Keratinocyte (primary cell): ENCODE measurements around the gene RAB14. TPM values are rescaled to one million over a fixed set of nuclear protein-coding genes. Genes with fewer than 3 reads are reported as not detected.

Source experiments
- DNase-seq: peaks from one replicate; pipeline ENCODE4 v3.0.0-alpha.2; 2011; ENCODE audit warnings: low read depth, missing footprints, low spot score
- FAIRE-seq: peaks from 2 replicates; lab custom pipeline; 2011; peaks lifted over from hg19 to GRCh38; lab: Jason Lieb, UNC
- H2AFZ ChIP-seq: 2 replicates; pipeline ENCODE4 v1.6.0; 2012; ENCODE audit warnings: low read length, control low read depth, inconsistent platforms; ENCODE audit not compliant: control insufficient read depth
- H3K27ac ChIP-seq: 2 replicates; pipeline ENCODE4 v1.5.1; 2011; ENCODE audit warnings: low read length; ENCODE audit not compliant: control insufficient read depth, insufficient read depth
- H3K27me3 ChIP-seq: 3 replicates; pipeline ENCODE4 v1.6.0; 2011; ENCODE audit warnings: low read length; ENCODE audit not compliant: control insufficient read depth, insufficient read depth; ENCODE audit errors: extremely low read depth
- H3K36me3 ChIP-seq, 2 experiments: 2 replicates in 1 of 2; 3 replicates in 1 of 2; pipeline ENCODE4 v1.5.1; 2011; ENCODE audit warnings: low read length in 2 of 2, mild to moderate bottlenecking in 1 of 2; ENCODE audit not compliant: control insufficient read depth in 2 of 2, insufficient read depth in 2 of 2; ENCODE audit errors: extremely low read depth in 1 of 2
- H3K4me1 ChIP-seq: 3 replicates; pipeline ENCODE4 v1.5.1; 2011; ENCODE audit warnings: low read length; ENCODE audit not compliant: control insufficient read depth, insufficient read depth; ENCODE audit errors: extremely low read depth
- H3K4me2 ChIP-seq: 3 replicates; pipeline ENCODE4 v1.6.0; 2011; ENCODE audit warnings: low read depth, low read length; ENCODE audit not compliant: control insufficient read depth, insufficient read depth; ENCODE audit errors: extremely low read depth
- H3K4me3 ChIP-seq, 3 experiments: fragments of 200-600 bp in 1 of 3; sonication (generic) in 1 of 3; 2 replicates in 2 of 3; 3 replicates in 1 of 3; pipeline ENCODE4 v1.5.1; 2011 to 2016; ENCODE audit warnings: low read length in 3 of 3, mild to moderate bottlenecking in 3 of 3, control low read depth in 2 of 3, inconsistent platforms in 1 of 3, low read depth in 1 of 3, mixed read lengths in 1 of 3, mixed run types in 1 of 3, moderate library complexity in 1 of 3; ENCODE audit not compliant: control insufficient read depth in 2 of 3, insufficient read depth in 2 of 3; ENCODE audit errors: extremely low read depth in 1 of 3
- H3K79me2 ChIP-seq: 2 replicates; pipeline ENCODE4 v1.6.0; 2012; ENCODE audit warnings: low read length; ENCODE audit not compliant: control insufficient read depth, insufficient read depth
- H3K9ac ChIP-seq: 3 replicates; pipeline ENCODE4 v1.6.0; 2011; ENCODE audit warnings: low read length; ENCODE audit not compliant: control insufficient read depth, insufficient read depth; ENCODE audit errors: extremely low read depth
- H3K9me1 ChIP-seq: 3 replicates; pipeline ENCODE4 v1.6.0; 2011; ENCODE audit warnings: low read length; ENCODE audit not compliant: control insufficient read depth, insufficient read depth; ENCODE audit errors: extremely low read depth
- H3K9me3 ChIP-seq: 2 replicates; pipeline ENCODE4 v1.5.1; 2012; ENCODE audit warnings: low read depth, low read length; ENCODE audit not compliant: control insufficient read depth
- H4K20me1 ChIP-seq: 3 replicates; pipeline ENCODE4 v1.6.0; 2011; ENCODE audit warnings: low read length; ENCODE audit not compliant: control insufficient read depth, insufficient read depth; ENCODE audit errors: extremely low read depth
- CTCF ChIP-seq, 3 experiments: IDR thresholded peaks in 1 of 3; conservative IDR thresholded peaks in 1 of 3; optimal IDR thresholded peaks in 1 of 3; 2 replicates in 2 of 3; 3 replicates in 1 of 3; pipeline versions ENCODE3 to v1.5.1; 2011; ENCODE audit warnings: low read length in 3 of 3, mild to moderate bottlenecking in 3 of 3, moderate library complexity in 2 of 3, control low read depth in 1 of 3, inconsistent platforms in 1 of 3; ENCODE audit not compliant: insufficient read depth in 2 of 3; ENCODE audit errors: extremely low read depth in 1 of 3
- EZH2 ChIP-seq: IDR thresholded peaks from one replicate; pipeline ENCODE4 v1.6.1; 2012; ENCODE audit warnings: inconsistent platforms, mild to moderate bottlenecking, low read length, moderate library complexity
- dilution Hi-C: fragments of 300-500 bp; cut with MboI; formaldehyde crosslinking; loops from one replicate; pipeline ENCODE4 v1.7.0; 2020; ENCODE audit warnings: low sequenced_read_pairs; ENCODE audit not compliant: extremely low pct_ligation_motif_present
- polyA plus RNA-seq, 5 experiments: library from polyadenylated mRNA; depleted of rRNA in 3 of 5; stranded (reverse) in 3 of 5; stranded (forward) in 1 of 5; unstranded in 1 of 5; fragments of >200 nt; gene quantifications; 1 replicate in 1 of 5; 2 replicates in 3 of 5; 3 replicates in 1 of 5; pipeline versions ENCODE4 v1.2.1 to v1.2.3, GENCODE V29; 2011 to 2012; ENCODE audit warnings: missing spikeins in 2 of 5, low read depth in 1 of 5, low replicate concordance in 1 of 5

The RAB14 gene
- polyA plus RNA-seq, 1 donor (not counting 4 experiments of a cell fraction or from before 2014, with no cell fraction given), result 42.8 TPM

- Histone ChIP-seq H3K9ac (no peak overlapping the region), H3K9me1 (no peaks in the 10 kb centered on the region), H3K4me1 (no peaks in the 10 kb centered on the region), H3K79me2 (no peaks in the 10 kb centered on the region), H3K4me3 (no peak overlapping the region), H3K27me3 (no peaks in the 10 kb centered on the region), H3K9me3 (no peaks in the 10 kb centered on the region), H3K36me3 (peaks cover 3 to 31% of the 10 kb centered on the region in 2 experiments), H3K27ac (no peak overlapping the region), H3K4me2 (no peak overlapping the region), H4K20me1 (no peaks in the 10 kb centered on the region), H2AFZ (no peak overlapping the region)
- DNase-seq (no peak), FAIRE-seq (no peak)
- dilution Hi-C loops, result no loop called here
- TF ChIP-seq CTCF (optimal IDR thresholded peaks at IDR 0.05 in 1 of 3, IDR thresholded peaks at IDR 0.05 in 1 of 3, conservative IDR thresholded peaks at IDR 0.05 in 1 of 3; ENCODE audit: extremely low read depth in 1 of 3, insufficient read depth in 2 of 3, low read length in 3 of 3), result no peak
Measured at GRCh38 chr9:121172726-121173487, 28.8 kb downstream of the RAB14 start.

DNA sequence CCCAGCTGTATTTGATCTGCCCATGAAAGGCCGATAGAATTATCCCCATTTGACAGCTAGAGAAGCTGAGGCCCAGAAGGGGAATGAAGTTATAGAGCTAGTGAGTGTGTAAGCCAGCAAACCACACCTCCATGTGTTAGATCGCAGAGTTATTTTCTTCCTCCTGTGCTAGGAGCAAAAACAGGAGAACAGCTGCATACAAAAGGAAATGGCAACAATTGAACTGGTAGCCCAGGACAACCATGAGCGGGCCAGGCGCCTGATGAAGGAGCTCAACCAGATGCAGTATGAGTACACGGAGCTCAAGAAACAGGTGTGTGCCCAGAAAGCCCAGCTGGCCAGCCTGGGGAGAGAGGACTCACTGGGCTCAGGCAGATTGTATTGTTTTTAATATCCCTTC lies 30.4 kb downstream of the RAB14 start:
- Histone ChIP-seq H3K9ac (no peak overlapping the region), H3K36me3 (peaks cover 3 to 31% of the 10 kb centered on the region in 2 experiments), H2AFZ (no peak overlapping the region), H4K20me1 (no peaks in the 10 kb centered on the region), H3K9me1 (no peaks in the 10 kb centered on the region), H3K79me2 (no peaks in the 10 kb centered on the region), H3K27me3 (no peaks in the 10 kb centered on the region), H3K27ac (no peak overlapping the region), H3K9me3 (no peaks in the 10 kb centered on the region), H3K4me2 (no peak overlapping the region), H3K4me1 (no peaks in the 10 kb centered on the region), H3K4me3 (no peak overlapping the region)
- dilution Hi-C loops, result no loop called here
- no peak for DNase-seq
- FAIRE-seq, result no peak
- TF ChIP-seq CTCF (optimal IDR thresholded peaks at IDR 0.05 in 1 of 3, IDR thresholded peaks at IDR 0.05 in 1 of 3, conservative IDR thresholded peaks at IDR 0.05 in 1 of 3; ENCODE audit: extremely low read depth in 1 of 3, insufficient read depth in 2 of 3, low read length in 3 of 3) (no peak), EZH2 (no peak)
